GM12864 (cell line): Measurements from ENCODE around the gene TEX28.
"Not testable (repeated sequence)": the region's sequence is repeated elsewhere in the genome, so short reads cannot be mapped to it uniquely, and the experiment has no call there.

Experiments
- DNase-seq: peaks from one replicate; pipeline ENCODE4 v3.0.0-alpha.2; 2011; ENCODE audit warnings: low read depth
- H3K4me3 ChIP-seq: 2 replicates; pipeline ENCODE4 v1.5.1; 2011; ENCODE audit warnings: mild to moderate bottlenecking, low read depth, low read length, control low read depth

TEX28 gene

DNA sequence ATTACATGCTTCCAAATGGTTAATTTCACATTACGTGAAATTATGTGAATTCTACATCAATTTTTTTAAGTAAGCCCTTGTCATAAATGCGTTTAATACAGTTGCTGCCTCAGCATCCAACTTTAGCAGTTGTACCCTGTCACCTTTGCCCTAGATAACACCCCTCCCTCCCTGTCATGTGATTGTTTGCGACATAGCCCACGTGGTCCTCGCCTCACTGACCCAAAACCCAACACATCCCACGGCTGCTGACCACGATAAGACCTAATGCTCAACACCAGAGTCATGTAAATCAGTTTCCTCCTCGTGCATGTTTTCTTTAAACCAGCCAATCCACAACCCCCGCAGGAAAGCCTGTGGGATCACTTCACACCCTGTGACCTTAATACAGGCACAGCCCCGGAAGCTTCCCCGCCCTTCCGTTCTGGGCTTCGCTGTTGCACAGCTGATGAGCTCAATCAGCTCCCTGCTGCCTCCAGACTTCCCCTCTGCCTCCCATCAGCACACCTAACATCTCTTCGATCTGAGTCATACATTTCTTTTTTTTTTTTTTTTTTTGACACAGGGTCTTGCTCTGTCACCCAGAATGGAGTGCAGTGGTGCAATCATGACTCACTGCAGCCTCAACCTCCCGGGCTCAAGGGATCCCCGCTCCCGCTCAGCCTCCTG lies 47.4 kb downstream of the TEX28 start:
- not testable (repeated sequence) for DNase-seq, H3K4me3 ChIP-seq

- not testable (repeated sequence) for H3K4me3 ChIP-seq, DNase-seq
Measured at GRCh38 chrX:154239982-154240503, 54.9 kb downstream of the TEX28 start.

- H3K4me3 ChIP-seq, DNase-seq: not testable (repeated sequence)
Measured at GRCh38 chrX:154238939-154239559, 55.9 kb downstream of the TEX28 start.

DNA sequence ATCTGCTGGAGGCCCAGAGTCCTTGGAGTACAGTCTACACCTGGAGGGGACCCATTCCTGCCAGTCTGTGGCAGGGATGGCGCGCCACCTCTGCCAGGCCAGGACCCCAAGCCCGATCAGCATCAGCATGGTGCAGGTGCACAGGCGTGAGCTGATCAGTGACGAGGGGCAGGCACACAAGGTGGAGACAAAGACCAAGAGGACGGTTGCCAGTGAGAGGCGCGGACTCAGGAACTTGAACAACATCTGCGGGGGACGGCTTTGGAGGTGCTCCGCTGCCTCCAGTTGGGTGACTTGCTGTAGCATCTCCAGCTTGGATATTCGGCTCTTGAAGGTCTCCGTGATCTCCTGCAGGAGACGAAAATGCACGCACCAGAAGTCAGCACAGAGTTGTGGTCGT lies 61.3 kb downstream of the TEX28 start:
- not testable (repeated sequence) for H3K4me3 ChIP-seq, DNase-seq

DNA sequence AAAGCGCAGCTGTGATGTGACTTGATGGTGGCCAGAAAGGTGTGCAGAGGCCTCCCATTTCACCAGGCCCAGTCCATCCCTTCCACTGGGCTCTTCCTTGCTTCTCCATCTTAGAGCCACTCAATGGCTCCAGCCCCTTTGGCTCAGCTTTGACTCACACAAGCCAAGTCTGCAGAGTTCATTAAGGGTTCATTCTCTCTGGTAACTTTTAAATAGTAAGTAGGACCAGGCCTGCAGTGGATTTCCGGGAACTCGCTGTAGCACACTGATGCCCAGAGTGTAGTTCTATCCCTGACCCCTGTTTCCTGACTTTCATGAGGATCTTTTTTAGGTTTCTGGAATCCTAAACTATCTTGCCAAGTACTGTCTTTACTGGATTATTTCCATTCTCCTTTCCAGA lies 63.5 kb downstream of the TEX28 start:
- H3K4me3 ChIP-seq, DNase-seq: not testable (repeated sequence)

GRCh38 chrX:154226706-154227105 lies 68.2 kb downstream of the TEX28 start:
- not testable (repeated sequence) for DNase-seq, H3K4me3 ChIP-seq

DNA sequence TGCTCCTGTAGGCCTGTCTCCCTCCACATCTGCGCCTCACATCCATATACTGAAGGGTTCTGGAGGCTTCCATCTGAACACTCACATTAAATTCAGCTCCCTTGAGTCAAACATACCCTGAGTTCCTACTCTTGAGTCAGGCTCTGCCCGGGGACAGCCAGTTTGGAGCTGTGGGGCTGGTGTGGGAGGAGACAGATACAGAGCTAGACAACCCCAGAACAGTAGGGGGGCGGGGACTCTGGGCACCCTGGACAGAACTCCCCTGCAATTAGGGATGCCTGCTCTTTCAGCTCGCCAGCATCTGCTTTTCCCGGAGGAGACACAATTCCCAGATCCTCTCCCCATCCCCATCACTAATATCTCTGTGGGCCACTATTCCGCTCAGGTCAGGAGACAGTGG lies 69.6 kb downstream of the TEX28 start:
- DNase-seq, H3K4me3 ChIP-seq: not testable (repeated sequence)
